NCI-H526 treated with DMSO at 0.1 percent for 48 hours (cell line): ENCODE measurements around the gene IQCN.

ENCODE experiments used
- DNase-seq: peaks from one replicate; lab custom pipeline; 2025; lab: John Stamatoyannopoulos, UW

Gene IQCN

GRCh38 chr19:18287836-18288772, 13.9 kb upstream of the IQCN start:
- no peak for DNase-seq

GRCh38 chr19:18286973-18287635, 12.9 kb upstream of the IQCN start:
- no peak for DNase-seq

GRCh38 chr19:18284712-18285360, 10.6 kb upstream of the IQCN start:
- DNase-seq = no peak

GRCh38 chr19:18283338-18283737, 9.1 kb upstream of the IQCN start:
- DNase-seq = no peak

DNA sequence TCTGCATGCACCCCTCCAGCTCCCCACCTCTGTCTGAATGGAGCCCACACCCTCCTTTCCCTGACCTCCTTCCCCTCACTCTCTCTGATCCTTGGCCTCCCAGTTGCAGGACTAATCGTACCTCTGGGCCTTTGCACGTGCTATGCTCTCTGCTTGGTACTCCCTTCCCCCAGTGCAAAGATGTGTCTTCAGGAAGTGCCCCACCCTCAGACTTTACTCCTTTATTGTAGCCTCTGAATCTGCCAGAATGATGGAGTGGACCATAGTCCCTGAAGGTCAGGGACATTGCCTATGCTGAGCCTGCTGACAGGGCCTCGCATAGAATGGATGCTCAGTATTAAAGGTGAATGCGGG, 8.5 kb upstream of the IQCN start:
- DNase-seq = no peak

- DNase-seq = peak; percentile 70
Measured at GRCh38 chr19:18282021-18282787, 8.0 kb upstream of the IQCN start.

GRCh38 chr19:18281082-18282020, 7.1 kb upstream of the IQCN start, which contains the start of gene JUND:
JUND (minus strand) TSS chr19:18281622; CDS start chr19:18281484, 138 bp downstream.
- peak; percentile 74 for DNase-seq

GRCh38 chr19:18280247-18281081, 6.2 kb upstream of the IQCN start:
- peak; percentile 22 for DNase-seq

DNA sequence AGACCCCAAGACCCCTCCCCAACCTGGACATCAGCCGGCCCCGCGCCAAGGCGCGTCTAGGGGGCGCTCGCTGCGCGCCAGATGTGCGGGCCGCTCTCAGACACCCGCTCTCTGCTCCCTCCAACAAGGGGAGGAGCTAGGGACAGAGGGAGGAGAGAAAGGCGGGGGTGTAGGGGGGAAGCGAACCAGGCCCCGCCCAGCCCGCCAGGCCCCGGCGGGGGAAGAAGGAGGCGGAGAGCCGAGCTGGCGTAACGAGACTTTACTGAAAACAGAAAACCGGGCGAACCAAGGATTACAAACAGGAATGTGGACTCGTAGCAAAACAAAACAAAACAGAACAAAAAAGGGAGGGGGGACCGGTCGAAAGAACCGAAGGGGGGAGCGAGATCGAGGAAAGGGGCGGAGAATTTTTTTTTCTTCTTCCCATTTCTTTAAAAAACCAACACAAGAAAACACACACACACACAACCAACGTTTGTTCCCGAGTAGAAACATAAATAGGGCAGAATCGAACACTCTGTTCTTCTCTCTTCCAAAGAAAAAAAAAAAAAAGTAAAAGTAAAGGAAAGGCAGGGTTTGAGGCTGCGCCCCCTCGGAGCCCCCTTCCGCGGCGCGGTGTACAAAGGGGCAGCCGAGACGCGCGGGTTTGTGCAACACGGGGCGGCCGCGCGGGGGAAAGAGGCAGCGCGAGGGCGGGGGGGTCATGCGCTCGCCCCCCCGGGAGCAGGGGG, 5.4 kb upstream of the IQCN start:
- DNase-seq = peak; percentile 64

DNA sequence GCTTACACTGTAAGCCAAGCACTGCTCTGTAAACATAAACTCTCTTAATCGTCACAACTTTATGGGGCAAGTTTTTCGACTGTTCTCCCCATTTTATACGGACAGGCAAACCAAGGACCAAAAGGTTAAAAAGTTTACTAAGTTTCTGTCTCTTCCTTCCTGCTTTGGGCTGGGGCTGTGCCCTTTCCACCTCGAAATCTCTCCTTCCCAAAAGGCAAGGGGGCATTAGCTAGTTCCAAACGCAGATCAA, 4.9 kb upstream of the IQCN start:
- DNase-seq = no peak

DNA sequence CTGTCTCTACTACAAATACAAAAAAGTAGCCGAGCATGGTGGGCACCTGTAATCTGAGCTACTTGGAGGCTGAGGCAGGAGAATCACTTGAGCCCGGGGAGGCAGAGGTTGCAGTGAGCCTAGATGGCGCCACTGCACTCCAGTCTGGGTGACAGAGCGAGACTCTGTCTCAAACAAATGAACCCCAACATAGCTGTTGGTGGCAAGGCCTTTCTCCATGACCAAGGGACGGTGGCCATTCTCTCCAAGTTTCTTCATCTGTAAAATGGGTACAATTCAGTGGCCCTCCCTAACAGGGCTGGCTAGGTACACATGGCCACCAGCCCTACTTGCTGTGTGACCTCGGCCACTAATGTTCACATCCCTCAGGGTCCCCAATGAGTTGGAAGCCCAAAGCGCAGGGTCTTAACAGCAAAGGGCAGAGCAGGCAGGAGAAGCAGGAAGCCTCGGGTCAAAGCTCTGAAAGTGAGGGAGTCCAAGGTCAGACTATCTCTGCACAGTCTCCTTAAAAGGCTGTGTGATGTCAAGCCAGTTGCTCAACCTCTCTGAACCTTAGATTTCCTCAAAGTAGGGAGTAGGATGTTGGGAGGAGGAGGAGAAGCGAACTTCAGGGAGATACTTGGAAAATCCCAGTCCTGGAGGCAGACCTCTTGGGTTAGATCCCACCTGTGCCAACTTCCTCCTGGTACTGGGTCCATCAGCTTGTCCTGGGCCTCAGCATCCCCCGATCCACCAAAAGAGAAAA, 4.4 kb upstream of the IQCN start:
- no peak for DNase-seq

DNA sequence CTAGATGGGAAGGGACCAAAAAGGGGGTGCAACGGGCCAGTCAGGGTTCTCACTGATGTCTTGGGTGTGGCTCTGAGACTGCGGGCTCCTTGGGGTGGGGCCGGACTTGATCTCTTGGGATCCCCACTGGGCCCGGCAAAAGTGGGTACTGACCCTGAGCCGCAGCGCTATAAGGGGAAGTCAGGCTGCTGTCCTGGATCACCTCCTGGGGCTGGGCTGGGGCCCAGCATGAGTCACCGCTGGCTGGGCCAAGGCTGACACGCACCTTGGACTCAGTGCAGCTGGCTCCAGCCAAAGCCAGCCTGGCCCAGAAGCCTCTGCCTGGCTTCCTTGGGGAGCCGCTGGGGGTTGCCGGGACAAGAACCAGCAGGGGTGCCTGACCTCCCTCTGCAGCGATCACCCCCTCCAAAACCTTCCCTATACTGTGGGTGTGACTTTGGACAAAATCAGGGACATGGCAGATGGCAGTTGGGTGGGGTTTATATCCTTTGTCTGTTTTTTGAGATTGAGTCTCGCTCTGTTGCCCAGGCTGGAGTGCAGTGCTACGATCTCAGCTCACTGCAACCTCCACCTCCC, 617 bp upstream of the IQCN start:
- DNase-seq = no peak

- DNase-seq = no peak
Measured at GRCh38 chr19:18273561-18274218, 562 bp downstream of the IQCN start.

GRCh38 chr19:18271433-18271841, 2.8 kb downstream of the IQCN start:
- DNase-seq = no peak

GRCh38 chr19:18270326-18270725, 3.9 kb downstream of the IQCN start:
- no peak for DNase-seq

GRCh38 chr19:18269070-18269723, 5.1 kb downstream of the IQCN start:
- DNase-seq = no peak
